Peyer's patch (tissue), 4 donors: ENCODE data around the gene RBM5.

ENCODE experiments used
- CTCF ChIP-seq, 6 experiments: fragments of 450-650 bp in 4 of 6; fragments of 200-600 bp in 2 of 6; sonication (generic) in 1 of 6; IDR thresholded peaks; one replicate each; pipeline ENCODE4 v1.5.1; 2017 to 2019; ENCODE audit warnings: antibody characterized with exemption in 6 of 6, mild to moderate bottlenecking in 3 of 6, moderate library complexity in 1 of 6
- POLR2A ChIP-seq, 2 donors: fragments of 450-650 bp; IDR thresholded peaks; one replicate each; pipeline ENCODE4 v1.5.1; 2017; ENCODE audit warnings: antibody characterized with exemption in 2 of 2, mild to moderate bottlenecking in 2 of 2, moderate library complexity in 2 of 2

GRCh38 chr3:50050361-50050760, 38.4 kb upstream of the RBM5 start:
- TF ChIP-seq CTCF (IDR thresholded peaks at IDR 0.05) (no peak), POLR2A (IDR thresholded peaks at IDR 0.05) (no peak)
